Activated naive CD4-positive, alpha-beta T cell treated with anti-CD3 and anti-CD28 coated beads, Interleukin-2, amount 50 U/mL, for 72 hours (primary cell): ENCODE measurements around the gene PINK1. TPM values are rescaled to one million over a fixed set of nuclear protein-coding genes. Genes with fewer than 3 reads are reported as not detected.

ENCODE experiments used
- ATAC-seq, 2 donors: fragments of 150-1000 bp; cut with Tn5 transposase; 2 replicates each; pipeline ENCODE4 v1.10.0; 2021; ENCODE audit warnings: mild to moderate bottlenecking in 2 of 2, moderate library complexity in 2 of 2
- DNase-seq, 2 donors: peaks; one replicate each; pipeline ENCODE4 v3.0.0; 2021 to 2022; ENCODE audit warnings: low spot score in 2 of 2
- H3K27ac Mint-ChIP-seq, 2 donors: one replicate each; pipeline ENCODE4 v1.8.0; 2022; ENCODE audit warnings: mild to moderate bottlenecking in 2 of 2, mixed read lengths in 2 of 2
- H3K36me3 Mint-ChIP-seq, 2 donors: one replicate each; pipeline ENCODE4 v1.8.0; 2022; ENCODE audit warnings: mixed read lengths in 2 of 2
- H3K9me3 Mint-ChIP-seq, 2 donors: one replicate each; pipeline ENCODE4 v1.8.0; 2022; ENCODE audit warnings: mixed read lengths in 2 of 2
- total RNA-seq, 2 donors: library from RNA; stranded (reverse); gene quantifications; one replicate each; pipeline ENCODE4 v1.2.3, GENCODE V29; 2022

PINK1 gene
- total RNA-seq, 2 donors from 2014 or later, result 2.5 to 10.6 TPM

DNA sequence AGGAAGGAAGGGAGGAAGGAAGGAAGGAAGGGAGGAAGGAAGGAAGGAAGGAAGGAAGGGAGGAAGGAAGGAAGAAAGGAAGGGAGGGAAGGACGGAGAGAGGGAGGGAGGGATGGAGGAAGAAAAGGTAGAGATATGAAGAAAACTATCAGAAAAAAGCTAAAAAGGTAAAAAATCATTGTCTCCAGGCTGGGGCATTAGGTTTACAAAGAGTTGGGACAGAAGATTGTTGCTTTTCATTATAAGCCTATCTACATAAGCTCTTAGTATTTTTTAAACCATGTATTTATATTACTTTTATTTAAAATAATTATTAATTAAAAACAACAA is 7.2 kb upstream of the PINK1 start:
- H3K27ac Mint-ChIP-seq, result no peak overlapping the region
- DNase-seq, result no peak
- no peaks in the 10 kb centered on the region for H3K36me3 Mint-ChIP-seq
- no peak for ATAC-seq
- H3K9me3 Mint-ChIP-seq, result peaks cover 0 to 9% of the 10 kb centered on the region in 2 donors

DNA sequence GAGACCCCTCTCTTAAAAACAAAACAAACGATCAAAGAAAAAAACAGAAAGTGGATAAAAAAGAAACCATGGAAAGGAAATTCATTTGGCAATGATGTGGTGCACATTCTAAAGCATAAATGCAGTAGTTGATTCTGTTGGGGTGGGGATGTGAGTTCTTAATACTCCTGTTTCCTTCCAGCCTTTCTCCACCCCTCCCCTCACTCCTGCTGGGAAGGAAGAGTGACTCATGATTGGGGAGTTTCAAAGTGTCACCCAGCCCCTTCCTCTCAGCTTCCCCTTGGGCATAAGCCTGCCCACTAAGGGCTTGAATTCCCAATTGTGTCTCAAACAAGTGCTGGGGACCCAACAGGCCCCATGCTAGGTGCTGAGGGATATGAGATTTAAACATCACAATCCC is 6.7 kb upstream of the PINK1 start:
- DNase-seq (no peak), ATAC-seq (no peak)
- Mint-ChIP-seq H3K9me3 (peaks cover 0 to 9% of the 10 kb centered on the region in 2 donors), H3K36me3 (no peaks in the 10 kb centered on the region), H3K27ac (no peak overlapping the region)

DNA sequence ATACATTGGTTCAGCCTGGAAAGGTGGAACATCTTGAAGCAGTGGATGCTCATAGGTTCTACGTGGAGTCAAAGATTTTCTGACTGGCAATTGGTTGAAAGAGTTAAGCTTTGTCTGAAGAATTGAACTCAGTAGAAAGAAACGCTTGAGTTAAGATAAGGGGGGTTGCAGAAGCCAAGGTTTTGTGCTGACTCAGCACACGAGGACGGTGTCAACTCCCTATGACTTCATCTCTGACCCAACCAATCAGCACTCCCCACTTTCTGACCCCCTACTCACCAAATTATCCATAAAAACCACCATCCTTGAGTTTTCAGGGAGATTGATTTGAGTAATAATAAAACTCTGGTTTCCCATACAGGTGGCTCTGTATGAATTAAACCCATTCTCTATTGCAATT is 2.5 kb upstream of the PINK1 start:
- ATAC-seq (no peak), DNase-seq (no peak)
- Mint-ChIP-seq H3K36me3 (no peaks in the 10 kb centered on the region), H3K9me3 (peaks cover 0 to 9% of the 10 kb centered on the region in 2 donors), H3K27ac (no peak overlapping the region)

DNA sequence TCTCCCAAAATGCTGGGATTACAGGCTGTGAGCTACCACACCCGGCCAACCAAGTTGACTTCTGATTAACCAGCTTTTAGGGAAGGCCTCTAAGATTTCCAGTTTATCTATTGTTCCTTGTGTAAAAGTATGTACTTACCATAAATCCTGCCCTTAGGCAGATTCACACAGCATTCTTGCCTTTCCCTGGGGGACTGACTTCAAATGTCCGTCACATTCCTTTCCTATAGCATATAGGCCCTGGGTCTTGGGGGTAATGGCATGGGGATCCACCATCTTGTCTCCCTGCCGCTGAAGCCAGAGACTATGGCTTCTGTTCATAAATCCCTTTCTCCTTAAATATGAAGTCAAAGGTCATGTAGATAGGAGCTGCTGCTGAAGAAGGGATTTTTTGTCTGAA is 872 bp upstream of the PINK1 start:
- no peak for ATAC-seq
- DNase-seq, result no peak
- Mint-ChIP-seq H3K27ac (peak overlapping the region in 1 of 2 donors; percentile 26), H3K36me3 (no peaks in the 10 kb centered on the region), H3K9me3 (peaks cover 0 to 9% of the 10 kb centered on the region in 2 donors)

DNA sequence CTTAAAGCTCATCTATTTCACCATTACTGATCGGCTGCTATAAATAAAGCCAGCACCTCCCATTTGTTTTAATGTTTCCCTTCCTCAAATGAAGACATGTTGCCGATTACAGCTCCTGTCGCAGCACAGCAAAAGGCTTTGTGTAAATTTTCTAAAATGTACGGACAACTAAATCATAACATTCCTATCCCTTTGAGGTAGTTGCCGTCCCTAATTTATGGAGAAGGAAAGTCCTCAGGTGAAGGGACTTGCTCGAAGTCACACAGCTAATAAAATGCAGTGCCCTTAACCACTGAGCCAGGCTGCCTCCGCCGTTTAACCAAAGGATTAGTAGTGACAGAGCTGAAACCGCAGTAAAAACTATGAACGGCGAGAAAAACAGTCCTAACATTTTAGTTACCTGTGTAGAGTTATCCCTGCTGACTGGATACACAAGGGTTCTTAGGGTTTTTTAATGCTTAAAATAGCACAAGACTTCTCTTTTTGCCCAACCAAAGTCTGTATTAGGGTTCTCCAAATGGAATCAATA is 871 bp downstream of the PINK1 start:
- Mint-ChIP-seq H3K27ac (peak overlapping the region; percentile 75 to 82), H3K36me3 (no peaks in the 10 kb centered on the region), H3K9me3 (peaks cover 0 to 1% of the 10 kb centered on the region in 2 donors)
- ATAC-seq (peak; percentile 28 to 30), DNase-seq (peak in 1 of 2 donors; percentile 18)

DNA sequence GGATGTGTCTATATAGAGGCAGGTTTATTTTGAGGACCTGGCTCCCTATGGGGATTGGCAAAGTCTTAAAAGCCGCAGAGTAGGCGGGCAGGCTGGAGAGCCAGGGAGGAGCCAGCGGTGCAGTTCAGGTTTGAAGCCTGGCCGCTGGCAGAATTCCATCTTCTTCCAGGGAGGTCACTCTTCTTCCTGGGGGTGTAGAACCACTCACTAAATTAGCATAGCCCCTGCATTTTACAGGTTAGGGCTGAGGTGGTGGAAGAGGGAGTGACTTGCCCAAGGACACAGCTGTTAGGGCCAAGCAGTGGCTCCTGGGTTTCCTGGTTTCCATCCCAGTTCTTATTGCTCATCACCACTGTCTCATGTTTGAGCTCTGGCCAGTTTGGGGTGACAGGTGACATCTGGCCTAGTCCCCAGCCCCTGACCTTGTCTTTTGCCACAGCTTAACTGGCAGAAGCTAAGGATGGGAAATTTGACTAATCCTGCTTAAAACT is 1.4 kb downstream of the PINK1 start:
- Mint-ChIP-seq H3K27ac (peak overlapping the region in 1 of 2 donors; percentile 75), H3K9me3 (no peaks in the 10 kb centered on the region), H3K36me3 (no peaks in the 10 kb centered on the region)
- ATAC-seq (peak; percentile 56 to 65), DNase-seq (no peak)

DNA sequence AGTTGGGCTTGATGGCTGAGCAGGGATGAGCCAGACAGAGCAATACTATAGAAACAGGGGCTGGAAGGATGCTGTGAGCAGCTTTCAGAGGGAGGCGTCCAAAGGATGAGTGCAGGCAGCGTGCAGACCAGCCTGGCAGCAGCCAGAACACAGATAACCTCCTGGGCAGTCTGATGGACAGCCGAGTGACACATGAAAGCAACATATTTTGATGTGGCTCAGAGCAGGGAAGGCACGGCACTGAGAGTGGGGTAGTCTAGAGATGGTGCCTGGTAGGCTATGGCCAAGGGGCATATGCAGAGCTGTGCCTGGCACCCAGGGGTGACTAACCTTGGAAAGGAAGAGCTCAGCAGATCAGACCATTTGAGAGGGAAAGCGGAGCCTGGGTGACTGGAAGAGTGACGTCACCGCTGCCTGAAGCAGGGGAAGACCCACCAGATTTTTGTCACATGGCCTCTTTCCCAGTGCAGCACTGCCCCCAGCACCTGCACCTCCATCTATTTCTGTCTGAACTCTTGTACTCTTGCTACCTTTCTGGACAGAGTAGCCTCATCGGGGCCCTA is 3.6 kb downstream of the PINK1 start:
- Mint-ChIP-seq H3K36me3 (no peaks in the 10 kb centered on the region), H3K9me3 (no peaks in the 10 kb centered on the region), H3K27ac (no peak overlapping the region)
- DNase-seq, result no peak
- no peak for ATAC-seq

DNA sequence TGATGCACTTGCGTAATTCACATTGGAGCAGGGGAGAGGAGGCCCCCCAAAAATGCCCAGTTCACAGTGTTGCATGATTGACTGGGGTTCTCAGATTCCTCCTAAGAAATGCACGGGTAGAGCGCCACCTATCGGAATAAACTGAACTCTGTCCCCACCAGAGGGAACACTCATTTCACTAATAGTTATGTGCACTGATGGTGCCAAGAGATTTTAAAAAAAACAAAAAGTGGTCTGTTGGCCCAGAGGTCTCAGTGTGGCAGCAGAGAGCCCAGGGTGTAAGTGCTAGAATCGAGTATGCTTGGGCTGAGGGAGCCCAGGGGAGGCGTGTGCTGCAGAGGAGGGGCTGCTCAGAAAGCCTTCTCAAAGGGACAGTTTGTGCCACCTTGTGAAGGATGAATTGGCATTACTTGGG is 6.9 kb downstream of the PINK1 start:
- DNase-seq (peak in 1 of 2 donors; percentile 71), ATAC-seq (peak; percentile 77)
- Mint-ChIP-seq H3K9me3 (no peaks in the 10 kb centered on the region), H3K36me3 (no peaks in the 10 kb centered on the region), H3K27ac (no peak overlapping the region)

DNA sequence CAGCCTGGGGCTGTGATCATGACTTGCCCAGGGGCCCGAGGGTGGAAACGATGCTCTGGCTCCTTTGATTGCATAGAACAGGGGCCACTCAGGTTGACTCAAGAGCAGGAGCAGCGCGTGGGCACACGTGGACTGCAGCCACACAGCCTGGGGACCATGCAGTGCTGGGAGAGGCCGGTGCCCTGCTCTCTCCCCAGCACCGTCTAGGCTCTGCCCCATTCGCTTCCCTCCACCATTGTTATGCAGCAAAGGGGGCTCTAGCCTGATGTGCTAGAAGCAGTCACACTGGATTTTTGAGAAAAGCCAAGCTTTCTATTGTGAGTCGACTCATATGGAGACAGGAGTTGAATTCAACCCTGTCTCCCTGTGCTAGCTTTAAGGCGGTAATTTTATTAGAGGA is 8.7 kb downstream of the PINK1 start:
- H3K9me3 Mint-ChIP-seq, result no peaks in the 10 kb centered on the region
- H3K36me3 Mint-ChIP-seq, result no peaks in the 10 kb centered on the region
- ATAC-seq, result no peak
- no peak for DNase-seq
- H3K27ac Mint-ChIP-seq, result no peak overlapping the region

DNA sequence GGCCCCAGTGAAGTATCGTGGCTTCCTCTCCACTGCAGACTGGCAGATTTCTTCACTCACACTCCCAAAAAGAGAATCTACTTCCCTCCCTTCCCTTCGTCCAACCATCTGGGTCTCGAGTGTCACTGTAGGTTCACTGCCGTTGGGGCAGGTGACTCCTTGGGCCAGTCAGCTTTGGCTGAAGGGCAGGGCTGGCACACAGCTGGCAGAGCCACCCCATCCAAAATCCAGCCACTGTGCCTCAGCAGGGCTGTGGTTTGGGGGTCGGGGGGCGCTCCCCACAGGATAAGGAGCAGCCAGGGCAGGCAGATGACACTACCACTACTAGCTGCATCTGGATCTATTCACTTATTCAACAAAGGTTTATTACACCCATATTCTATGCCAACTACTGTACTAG is 9.8 kb downstream of the PINK1 start:
- Mint-ChIP-seq H3K36me3 (no peaks in the 10 kb centered on the region), H3K9me3 (no peaks in the 10 kb centered on the region), H3K27ac (no peak overlapping the region)
- DNase-seq (no peak), ATAC-seq (no peak)

DNA sequence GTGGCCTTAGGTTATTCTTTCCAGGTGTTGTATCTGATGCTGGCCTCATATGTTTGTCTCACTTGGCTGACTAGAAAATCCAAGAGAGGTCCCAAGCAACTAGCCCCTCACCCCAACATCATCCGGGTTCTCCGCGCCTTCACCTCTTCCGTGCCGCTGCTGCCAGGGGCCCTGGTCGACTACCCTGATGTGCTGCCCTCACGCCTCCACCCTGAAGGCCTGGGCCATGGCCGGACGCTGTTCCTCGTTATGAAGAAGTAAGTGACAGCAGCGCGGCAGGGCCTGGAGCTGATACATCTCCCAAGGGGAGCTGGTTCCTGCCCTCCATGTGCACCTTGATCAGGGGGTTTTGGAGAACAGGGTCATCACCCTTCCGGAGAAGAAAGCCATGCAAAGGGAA is 11.2 kb downstream of the PINK1 start:
- ATAC-seq (no peak), DNase-seq (no peak)
- peaks cover 0 to 7% of the 10 kb centered on the region in 2 donors for H3K36me3 Mint-ChIP-seq
- H3K27ac Mint-ChIP-seq, result no peak overlapping the region
- H3K9me3 Mint-ChIP-seq, result no peaks in the 10 kb centered on the region

DNA sequence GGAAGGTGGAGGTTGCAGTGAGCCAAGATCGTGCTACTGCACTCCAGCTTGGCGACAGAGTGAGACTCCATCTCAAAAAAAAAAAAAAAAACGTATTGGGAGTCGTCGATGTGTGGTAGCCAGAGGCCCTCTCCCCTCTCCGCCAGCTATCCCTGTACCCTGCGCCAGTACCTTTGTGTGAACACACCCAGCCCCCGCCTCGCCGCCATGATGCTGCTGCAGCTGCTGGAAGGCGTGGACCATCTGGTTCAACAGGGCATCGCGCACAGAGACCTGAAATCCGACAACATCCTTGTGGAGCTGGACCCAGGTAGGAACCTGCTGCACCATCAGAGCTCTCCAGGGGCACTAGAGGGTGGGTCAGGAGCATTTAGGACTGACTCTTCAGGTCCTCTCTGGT is 12.2 kb downstream of the PINK1 start:
- no peaks in the 10 kb centered on the region for H3K9me3 Mint-ChIP-seq
- no peak for ATAC-seq
- H3K27ac Mint-ChIP-seq, result no peak overlapping the region
- DNase-seq, result no peak
- H3K36me3 Mint-ChIP-seq, result peaks cover 0 to 8% of the 10 kb centered on the region in 2 donors

DNA sequence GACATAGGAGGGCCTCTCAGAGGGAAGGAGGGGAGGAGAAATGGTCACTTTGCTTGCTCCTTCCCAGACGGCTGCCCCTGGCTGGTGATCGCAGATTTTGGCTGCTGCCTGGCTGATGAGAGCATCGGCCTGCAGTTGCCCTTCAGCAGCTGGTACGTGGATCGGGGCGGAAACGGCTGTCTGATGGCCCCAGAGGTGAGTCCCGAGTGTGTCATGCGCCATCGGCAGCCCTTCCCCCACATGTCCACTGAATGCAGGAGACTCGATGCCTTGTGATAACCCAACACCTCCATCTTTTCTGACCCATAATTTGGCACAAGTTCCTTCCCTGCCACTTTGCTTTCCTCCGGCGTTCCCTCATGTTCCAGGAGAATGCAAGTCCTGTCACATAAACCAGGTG is 15.2 kb downstream of the PINK1 start:
- no peak overlapping the region for H3K27ac Mint-ChIP-seq
- DNase-seq (no peak), ATAC-seq (no peak)
- H3K9me3 Mint-ChIP-seq, result no peaks in the 10 kb centered on the region
- peaks cover 0 to 12% of the 10 kb centered on the region in 2 donors for H3K36me3 Mint-ChIP-seq

DNA sequence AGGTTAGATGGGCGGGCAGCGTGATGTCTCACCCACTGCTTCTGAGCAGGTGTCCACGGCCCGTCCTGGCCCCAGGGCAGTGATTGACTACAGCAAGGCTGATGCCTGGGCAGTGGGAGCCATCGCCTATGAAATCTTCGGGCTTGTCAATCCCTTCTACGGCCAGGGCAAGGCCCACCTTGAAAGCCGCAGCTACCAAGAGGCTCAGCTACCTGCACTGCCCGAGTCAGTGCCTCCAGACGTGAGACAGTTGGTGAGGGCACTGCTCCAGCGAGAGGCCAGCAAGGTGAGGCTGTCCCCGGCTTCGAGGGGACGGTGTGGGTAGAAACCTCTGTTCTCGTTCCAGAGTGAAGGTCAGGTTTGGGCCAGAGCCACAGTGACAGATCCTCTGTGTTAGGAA is 15.7 kb downstream of the PINK1 start:
- ATAC-seq (peak in 1 of 2 donors; percentile 21), DNase-seq (no peak)
- H3K27ac Mint-ChIP-seq, result peak overlapping the region; percentile 27 to 65
- H3K9me3 Mint-ChIP-seq, result no peaks in the 10 kb centered on the region
- H3K36me3 Mint-ChIP-seq, result peaks cover 0 to 13% of the 10 kb centered on the region in 2 donors

DNA sequence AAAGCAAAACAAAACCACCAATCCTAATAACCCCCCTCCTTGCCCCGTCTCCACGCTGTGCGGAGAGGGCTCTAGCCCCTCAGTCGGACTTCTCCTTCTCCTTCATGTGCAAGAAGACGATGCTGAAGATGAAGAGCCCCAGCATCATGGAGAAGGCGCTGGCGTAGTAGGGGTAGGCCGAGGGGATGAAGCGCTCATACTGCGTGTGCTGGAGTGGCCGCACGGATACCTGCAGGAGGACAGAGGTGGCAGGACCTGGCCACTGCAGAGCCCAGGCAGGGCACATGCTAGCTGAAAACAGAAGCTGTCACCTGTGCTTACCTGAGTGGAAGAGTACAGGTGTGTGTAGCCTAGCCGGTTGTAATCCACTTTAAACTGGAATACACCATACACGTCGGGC is 19.0 kb downstream of the PINK1 start:
- no peaks in the 10 kb centered on the region for H3K9me3 Mint-ChIP-seq
- peaks cover 10 to 13% of the 10 kb centered on the region in 2 donors for H3K36me3 Mint-ChIP-seq
- no peak for ATAC-seq
- no peak for DNase-seq
- no peak overlapping the region for H3K27ac Mint-ChIP-seq

DNA sequence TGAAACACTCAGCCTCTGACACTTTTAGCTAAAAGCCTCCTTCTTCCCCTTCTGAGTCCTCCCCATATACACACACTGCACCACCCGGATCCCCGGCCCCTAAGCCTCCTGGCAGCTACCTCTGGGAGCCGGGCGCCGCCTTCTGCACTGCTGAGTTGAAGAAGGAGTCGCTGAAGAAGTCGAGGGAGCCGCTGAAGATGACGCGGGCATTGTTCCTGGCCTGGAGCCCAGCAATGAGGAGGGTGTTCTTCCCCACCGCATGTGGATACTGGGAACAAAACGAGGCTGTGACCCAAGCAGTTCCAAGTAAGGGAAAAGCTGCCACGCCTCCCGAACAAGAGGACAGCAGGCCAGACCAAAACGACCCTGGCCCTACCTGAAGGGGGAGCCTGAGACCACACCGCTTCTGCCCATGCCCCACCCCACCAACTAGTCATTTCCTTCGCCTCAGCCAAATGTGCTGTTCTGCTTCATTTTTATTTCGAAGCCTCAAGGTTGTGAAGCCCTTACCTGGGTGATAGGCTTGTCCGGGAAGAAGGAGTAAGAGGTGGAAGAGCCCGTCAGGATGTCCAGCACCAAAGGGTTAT is 20.9 kb downstream of the PINK1 start:
- H3K27ac Mint-ChIP-seq, result no peak overlapping the region
- DNase-seq (no peak), ATAC-seq (no peak)
- no peaks in the 10 kb centered on the region for H3K9me3 Mint-ChIP-seq
- peaks cover 11 to 14% of the 10 kb centered on the region in 2 donors for H3K36me3 Mint-ChIP-seq

DNA sequence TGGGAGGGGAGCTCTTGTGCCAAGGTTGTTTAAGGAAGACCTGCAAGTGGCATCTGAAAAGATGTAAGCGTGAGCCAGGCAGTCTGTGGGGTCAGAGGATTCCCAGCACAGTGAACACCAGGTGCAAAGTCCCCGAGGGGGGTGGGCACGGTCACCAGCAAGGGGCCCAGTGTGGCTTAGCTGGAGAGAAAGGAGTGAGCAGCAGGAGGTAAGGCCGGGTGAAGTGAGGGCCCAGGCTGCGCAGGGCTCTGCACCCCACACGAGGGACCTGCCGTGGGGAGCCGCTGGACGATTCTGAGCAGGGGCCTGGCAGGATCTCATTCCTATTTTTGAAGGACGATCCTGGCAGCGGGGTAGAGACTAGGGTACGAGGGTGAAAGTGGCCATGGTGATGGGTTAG is 23.8 kb downstream of the PINK1 start:
- peak overlapping the region; percentile 42 to 94 for H3K27ac Mint-ChIP-seq
- ATAC-seq, result no peak
- H3K9me3 Mint-ChIP-seq, result no peaks in the 10 kb centered on the region
- H3K36me3 Mint-ChIP-seq, result peaks cover 27 to 36% of the 10 kb centered on the region in 2 donors
- DNase-seq, result no peak
